Measurements from ENCODE around the gene FNTB.

- TF ChIP-seq, protein P1, sequence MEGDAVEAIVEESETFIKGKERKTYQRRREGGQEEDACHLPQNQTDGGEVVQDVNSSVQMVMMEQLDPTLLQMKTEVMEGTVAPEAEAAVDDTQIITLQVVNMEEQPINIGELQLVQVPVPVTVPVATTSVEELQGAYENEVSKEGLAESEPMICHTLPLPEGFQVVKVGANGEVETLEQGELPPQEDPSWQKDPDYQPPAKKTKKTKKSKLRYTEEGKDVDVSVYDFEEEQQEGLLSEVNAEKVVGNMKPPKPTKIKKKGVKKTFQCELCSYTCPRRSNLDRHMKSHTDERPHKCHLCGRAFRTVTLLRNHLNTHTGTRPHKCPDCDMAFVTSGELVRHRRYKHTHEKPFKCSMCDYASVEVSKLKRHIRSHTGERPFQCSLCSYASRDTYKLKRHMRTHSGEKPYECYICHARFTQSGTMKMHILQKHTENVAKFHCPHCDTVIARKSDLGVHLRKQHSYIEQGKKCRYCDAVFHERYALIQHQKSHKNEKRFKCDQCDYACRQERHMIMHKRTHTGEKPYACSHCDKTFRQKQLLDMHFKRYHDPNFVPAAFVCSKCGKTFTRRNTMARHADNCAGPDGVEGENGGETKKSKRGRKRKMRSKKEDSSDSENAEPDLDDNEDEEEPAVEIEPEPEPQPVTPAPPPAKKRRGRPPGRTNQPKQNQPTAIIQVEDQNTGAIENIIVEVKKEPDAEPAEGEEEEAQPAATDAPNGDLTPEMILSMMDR (IDR thresholded peaks at IDR 0.05): no peak
- TF ChIP-seq EZH2 (IDR thresholded peaks at IDR 0.05; ENCODE audit: borderline replicate concordance, insufficient read depth, low read depth, low read length, poor library complexity, severe bottlenecking): no peak
Measured at GRCh38 chr14:65101631-65102440, 115.1 kb downstream of the FNTB start.
